Stomach (tissue), 4 donors: ENCODE measurements around the gene KCNH5.

Experiments used
- CTCF ChIP-seq, 7 experiments: fragments of 450-650 bp in 4 of 7; fragments of 200-600 bp in 3 of 7; sonication (generic) in 3 of 7; IDR thresholded peaks; one replicate each; pipeline ENCODE4 v1.5.1; 2016 to 2019; ENCODE audit warnings: antibody characterized with exemption in 7 of 7, control low read depth in 2 of 7, mild to moderate bottlenecking in 1 of 7
- EP300 ChIP-seq: sonication (generic); formaldehyde crosslinking; IDR thresholded peaks from one replicate; pipeline ENCODE4 v1.6.1; 2017; ENCODE audit warnings: antibody characterized with exemption
- POLR2A ChIP-seq, 4 donors: fragments of 450-650 bp; IDR thresholded peaks; one replicate each; pipeline ENCODE4 v1.6.1; 2016; ENCODE audit warnings: antibody characterized with exemption in 4 of 4, control low read depth in 2 of 4, mild to moderate bottlenecking in 1 of 4, moderate library complexity in 1 of 4

GRCh38 chr14:62778852-62779251, 266.4 kb downstream of the KCNH5 start:
- TF ChIP-seq POLR2A (IDR thresholded peaks at IDR 0.05) (no peak), CTCF (IDR thresholded peaks at IDR 0.05) (no peak), EP300 (no peak)
